ENCODE results near the gene FBXO34.

The FBXO34 gene

GRCh38 chr14:55274751-55275150, 3.5 kb downstream of the FBXO34 start:
- no peak overlapping the region for H3K23ac ChIP-seq (ENCODE audit: low read length)
- peak; percentile 24 to 86 for DNase-seq
- H3K4me3 ChIP-seq (ENCODE audit: low read depth, low read length): no peak overlapping the region
- no peak overlapping the region for H2AFZ ChIP-seq (ENCODE audit: insufficient read depth, low read length, poor library complexity)
- no peak overlapping the region for H3K27ac ChIP-seq (ENCODE audit: low read depth, low read length)
- H2BK120ac ChIP-seq (ENCODE audit: insufficient read depth, low read length, poor library complexity): no peak overlapping the region
- H3K79me1 ChIP-seq (ENCODE audit: low read length): peaks cover 7% of the 10 kb centered on the region
- H3K4me2 ChIP-seq (ENCODE audit: low read length): no peak overlapping the region
- H3K9me3 ChIP-seq (ENCODE audit: insufficient read depth, low read depth, low read length): no peaks in the 10 kb centered on the region
- WGBS (ENCODE audit: extremely low coverage, insufficient coverage, insufficient read length): no CpG with 5 or more reads among the region's 1 CpG
- no peak overlapping the region for H4K12ac ChIP-seq (ENCODE audit: low read depth, low read length)
- H4K91ac ChIP-seq (ENCODE audit: low read depth, low read length): no peak overlapping the region
- H3K18ac ChIP-seq (ENCODE audit: low read length): no peak overlapping the region
- H3K4ac ChIP-seq (ENCODE audit: low read depth, low read length): no peak overlapping the region
- H3K36me3 ChIP-seq (ENCODE audit: control insufficient read depth in 1 of 2, insufficient read depth in 2 of 2, low read length in 2 of 2): peaks cover 0 to 3% of the 10 kb centered on the region in 2 experiments
- H4K8ac ChIP-seq (ENCODE audit: low read depth, low read length): no peak overlapping the region
- no peak overlapping the region for H2AK5ac ChIP-seq (ENCODE audit: low read length)
- no peak overlapping the region for H2BK5ac ChIP-seq (ENCODE audit: low read depth, low read length, poor library complexity)
- peaks cover 0 to 4% of the 10 kb centered on the region in 2 experiments for H3K4me1 ChIP-seq (ENCODE audit: control insufficient read depth in 1 of 2, insufficient read depth in 2 of 2, low read length in 2 of 2)
- H3K14ac ChIP-seq (ENCODE audit: low read length): no peak overlapping the region
- H3K27me3 ChIP-seq (ENCODE audit: insufficient read depth, low read length): no peaks in the 10 kb centered on the region
- H3K9ac ChIP-seq (ENCODE audit: low read length): no peak overlapping the region
- H2BK12ac ChIP-seq (ENCODE audit: low read length): no peak overlapping the region
- peaks cover 7% of the 10 kb centered on the region for H3K79me2 ChIP-seq (ENCODE audit: control insufficient read depth, insufficient read depth, low read length, poor library complexity)

GRCh38 chr14:55276736-55277135, 5.5 kb downstream of the FBXO34 start:
- H4K8ac ChIP-seq (ENCODE audit: low read depth, low read length): no peak overlapping the region
- no CpG with 5 or more reads among the region's 3 CpGs for whole genome bisulfite sequencing (ENCODE audit: extremely low coverage, insufficient coverage, insufficient read length)

GRCh38 chr14:55277972-55278740, 6.9 kb downstream of the FBXO34 start:
- Histone ChIP-seq H4K91ac (ENCODE audit: low read depth, low read length) (no peak overlapping the region), H3K79me1 (ENCODE audit: low read length) (no peaks in the 10 kb centered on the region), H4K8ac (ENCODE audit: low read depth, low read length) (no peak overlapping the region), H2BK120ac (ENCODE audit: insufficient read depth, low read length, poor library complexity) (no peak overlapping the region), H3K18ac (ENCODE audit: low read length) (no peak overlapping the region), H2AFZ (ENCODE audit: insufficient read depth, low read length, poor library complexity) (no peak overlapping the region), H4K12ac (ENCODE audit: low read depth, low read length) (no peak overlapping the region), H3K36me3 (ENCODE audit: control insufficient read depth in 1 of 2, insufficient read depth in 2 of 2, low read length in 2 of 2) (peaks cover 0 to 3% of the 10 kb centered on the region in 2 experiments), H3K4me3 (ENCODE audit: low read depth, low read length) (no peak overlapping the region), H3K9ac (ENCODE audit: low read length) (no peak overlapping the region), H3K23ac (ENCODE audit: low read length) (no peak overlapping the region), H3K79me2 (ENCODE audit: control insufficient read depth, insufficient read depth, low read length, poor library complexity) (peaks cover 1% of the 10 kb centered on the region), H2BK12ac (ENCODE audit: low read length) (no peak overlapping the region), H2AK5ac (ENCODE audit: low read length) (no peak overlapping the region), H3K9me3 (ENCODE audit: insufficient read depth, low read depth, low read length) (no peaks in the 10 kb centered on the region), H3K27me3 (ENCODE audit: insufficient read depth, low read length) (no peaks in the 10 kb centered on the region), H3K4me1 (ENCODE audit: control insufficient read depth in 1 of 2, insufficient read depth in 2 of 2, low read length in 2 of 2) (peaks cover 0 to 2% of the 10 kb centered on the region in 2 experiments), H3K27ac (ENCODE audit: low read depth, low read length) (no peak overlapping the region), H3K4me2 (ENCODE audit: low read length) (no peak overlapping the region), H2BK5ac (ENCODE audit: low read depth, low read length, poor library complexity) (no peak overlapping the region), H3K4ac (ENCODE audit: low read depth, low read length) (peak overlapping the region; percentile 80), H3K14ac (ENCODE audit: low read length) (no peak overlapping the region)
- no CpG with 5 or more reads among the region's 6 CpGs for WGBS (ENCODE audit: extremely low coverage, insufficient coverage, insufficient read length)
- DNase-seq: no peak

More at GRCh38 chr14:55276736-55277135, 5.5 kb downstream of the FBXO34 start:
- H2AFZ ChIP-seq (ENCODE audit: insufficient read depth, low read length, poor library complexity): no peak overlapping the region
- H2AK5ac ChIP-seq (ENCODE audit: low read length): no peak overlapping the region
- H3K36me3 ChIP-seq (ENCODE audit: control insufficient read depth in 1 of 2, insufficient read depth in 2 of 2, low read length in 2 of 2): peaks cover 0 to 3% of the 10 kb centered on the region in 2 experiments
- no peak overlapping the region for H3K4me2 ChIP-seq (ENCODE audit: low read length)
- H3K79me1 ChIP-seq (ENCODE audit: low read length): peaks cover 2% of the 10 kb centered on the region
- no peak overlapping the region for H3K4me3 ChIP-seq (ENCODE audit: low read depth, low read length)
- H3K14ac ChIP-seq (ENCODE audit: low read length): no peak overlapping the region
- no peak overlapping the region for H4K91ac ChIP-seq (ENCODE audit: low read depth, low read length)
- no peaks in the 10 kb centered on the region for H3K9me3 ChIP-seq (ENCODE audit: insufficient read depth, low read depth, low read length)
- no peak overlapping the region for H4K12ac ChIP-seq (ENCODE audit: low read depth, low read length)
- H3K4me1 ChIP-seq (ENCODE audit: control insufficient read depth in 1 of 2, insufficient read depth in 2 of 2, low read length in 2 of 2): peaks cover 0 to 2% of the 10 kb centered on the region in 2 experiments
- H3K27me3 ChIP-seq (ENCODE audit: insufficient read depth, low read length): no peaks in the 10 kb centered on the region
- H3K27ac ChIP-seq (ENCODE audit: low read depth, low read length): no peak overlapping the region
- no peak overlapping the region for H2BK5ac ChIP-seq (ENCODE audit: low read depth, low read length, poor library complexity)
- no peak overlapping the region for H3K18ac ChIP-seq (ENCODE audit: low read length)
- no peak overlapping the region for H3K4ac ChIP-seq (ENCODE audit: low read depth, low read length)
- DNase-seq: no peak
- no peak overlapping the region for H2BK120ac ChIP-seq (ENCODE audit: insufficient read depth, low read length, poor library complexity)
- no peak overlapping the region for H3K9ac ChIP-seq (ENCODE audit: low read length)
- peaks cover 5% of the 10 kb centered on the region for H3K79me2 ChIP-seq (ENCODE audit: control insufficient read depth, insufficient read depth, low read length, poor library complexity)
- no peak overlapping the region for H2BK12ac ChIP-seq (ENCODE audit: low read length)
- H3K23ac ChIP-seq (ENCODE audit: low read length): no peak overlapping the region

GRCh38 chr14:55279384-55279783, 8.2 kb downstream of the FBXO34 start:
- Histone ChIP-seq H3K9ac (ENCODE audit: low read length) (no peak overlapping the region), H4K12ac (ENCODE audit: low read depth, low read length) (no peak overlapping the region), H2BK12ac (ENCODE audit: low read length) (no peak overlapping the region), H3K27ac (ENCODE audit: low read depth, low read length) (no peak overlapping the region), H2AK5ac (ENCODE audit: low read length) (no peak overlapping the region), H3K23ac (ENCODE audit: low read length) (no peak overlapping the region), H4K8ac (ENCODE audit: low read depth, low read length) (no peak overlapping the region), H2BK5ac (ENCODE audit: low read depth, low read length, poor library complexity) (no peak overlapping the region), H3K27me3 (ENCODE audit: insufficient read depth, low read length) (no peaks in the 10 kb centered on the region), H3K9me3 (ENCODE audit: insufficient read depth, low read depth, low read length) (no peaks in the 10 kb centered on the region), H3K18ac (ENCODE audit: low read length) (no peak overlapping the region), H3K4me3 (ENCODE audit: low read depth, low read length) (no peak overlapping the region), H3K4me1 (ENCODE audit: control insufficient read depth in 1 of 2, insufficient read depth in 2 of 2, low read length in 2 of 2) (no peaks in the 10 kb centered on the region), H3K79me2 (ENCODE audit: control insufficient read depth, insufficient read depth, low read length, poor library complexity) (no peaks in the 10 kb centered on the region), H3K4ac (ENCODE audit: low read depth, low read length) (peak overlapping the region; percentile 89), H2BK120ac (ENCODE audit: insufficient read depth, low read length, poor library complexity) (no peak overlapping the region), H3K36me3 (ENCODE audit: control insufficient read depth in 1 of 2, insufficient read depth in 2 of 2, low read length in 2 of 2) (peaks cover 0 to 3% of the 10 kb centered on the region in 2 experiments), H4K91ac (ENCODE audit: low read depth, low read length) (no peak overlapping the region), H3K79me1 (ENCODE audit: low read length) (no peaks in the 10 kb centered on the region), H3K14ac (ENCODE audit: low read length) (no peak overlapping the region), H2AFZ (ENCODE audit: insufficient read depth, low read length, poor library complexity) (no peak overlapping the region), H3K4me2 (ENCODE audit: low read length) (no peak overlapping the region)
- no peak for DNase-seq
- WGBS (ENCODE audit: extremely low coverage, insufficient coverage, insufficient read length): no CpG with 5 or more reads among the region's 1 CpG

All from trophoblast cell (in vitro differentiated cells and primary cell).